IPS-20b (cell line): ENCODE results near the gene PDE11A.
"Not testable (repeated sequence)": the region's sequence is repeated elsewhere in the genome, so short reads cannot be mapped to it uniquely, and the experiment has no call there.

ENCODE experiments used
- H3K27ac ChIP-seq: one replicate; pipeline ENCODE4 v1.5.1; 2013; ENCODE audit warnings: low read length
- H3K27me3 ChIP-seq: 2 replicates; pipeline ENCODE4 v1.6.1; 2013; ENCODE audit warnings: mild to moderate bottlenecking, low read length, inconsistent platforms; ENCODE audit not compliant: insufficient read depth
- H3K36me3 ChIP-seq: 2 replicates; pipeline ENCODE4 v1.6.1; 2013; ENCODE audit warnings: low read depth, mild to moderate bottlenecking, inconsistent platforms, low read length, moderate library complexity; ENCODE audit not compliant: insufficient read depth
- H3K4me1 ChIP-seq: 2 replicates; pipeline ENCODE4 v1.6.1; 2013; ENCODE audit warnings: mild to moderate bottlenecking, control low read depth, inconsistent platforms, low read length, moderate library complexity; ENCODE audit not compliant: insufficient read depth
- H3K4me3 ChIP-seq: 2 replicates; pipeline ENCODE4 v1.5.1; 2013; ENCODE audit warnings: mild to moderate bottlenecking, low read length, inconsistent platforms
- H3K9ac ChIP-seq: 2 replicates; pipeline ENCODE4 v1.6.1; 2013; ENCODE audit warnings: low read depth, mild to moderate bottlenecking, inconsistent platforms, low read length, moderate library complexity
- H3K9me3 ChIP-seq: 2 replicates; pipeline ENCODE4 v1.6.1; 2013; ENCODE audit warnings: mild to moderate bottlenecking, low read depth, low read length, inconsistent platforms; ENCODE audit not compliant: insufficient read depth

PDE11A gene

GRCh38 chr2:178044836-178045235 lies 27.7 kb downstream of the PDE11A start:
- no peaks in the 10 kb centered on the region for H3K9me3 ChIP-seq
- no peaks in the 10 kb centered on the region for H3K27me3 ChIP-seq
- no peaks in the 10 kb centered on the region for H3K4me1 ChIP-seq
- H3K36me3 ChIP-seq, result no peaks in the 10 kb centered on the region
- H3K27ac ChIP-seq, result no peak overlapping the region
- no peak overlapping the region for H3K4me3 ChIP-seq
- no peak overlapping the region for H3K9ac ChIP-seq

GRCh38 chr2:178043266-178043665 lies 29.3 kb downstream of the PDE11A start:
- Histone ChIP-seq H3K9me3 (no peaks in the 10 kb centered on the region), H3K27me3 (no peaks in the 10 kb centered on the region), H3K36me3 (no peaks in the 10 kb centered on the region), H3K9ac (no peak overlapping the region), H3K4me1 (no peaks in the 10 kb centered on the region), H3K27ac (no peak overlapping the region), H3K4me3 (no peak overlapping the region)

DNA sequence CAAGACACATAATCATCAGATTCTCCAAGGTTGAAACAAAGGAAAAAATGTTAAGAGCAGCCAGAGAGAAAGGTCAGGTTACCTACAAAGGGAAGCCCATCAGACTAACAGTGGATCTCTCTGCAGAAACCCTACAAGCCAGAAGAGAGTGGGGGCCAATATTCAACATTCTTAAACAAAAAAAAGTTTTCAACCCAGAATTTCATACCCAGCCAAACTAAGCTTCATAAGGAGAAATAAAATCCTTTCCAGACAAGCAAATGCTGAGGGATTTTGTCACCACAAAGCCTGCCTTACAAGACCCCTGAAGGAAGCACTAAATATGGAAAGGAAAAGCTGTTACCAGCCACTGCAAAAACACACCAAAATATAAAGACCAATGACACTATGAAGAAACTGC lies 39.0 kb downstream of the PDE11A start:
- H3K27me3 ChIP-seq, H3K9ac ChIP-seq, H3K9me3 ChIP-seq, H3K36me3 ChIP-seq, H3K4me1 ChIP-seq, H3K27ac ChIP-seq, H3K4me3 ChIP-seq: not testable (repeated sequence)

DNA sequence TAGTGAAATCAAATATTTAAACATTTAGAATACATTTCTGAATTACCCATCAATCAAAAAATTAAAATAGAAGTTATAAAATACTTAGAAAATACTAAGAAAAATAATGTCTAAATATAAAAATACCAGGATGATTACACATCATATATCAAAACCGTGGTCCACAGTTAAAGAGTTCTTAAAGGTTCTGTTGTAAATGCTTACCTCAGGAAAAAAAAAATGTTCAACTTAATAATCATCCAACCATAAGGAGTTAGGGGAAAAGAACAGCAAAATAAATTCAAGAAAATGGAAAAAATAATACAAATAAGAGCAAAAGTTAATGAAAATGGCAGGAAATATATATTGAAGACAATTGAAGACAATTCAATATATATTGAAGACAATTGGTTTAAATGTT lies 43.2 kb downstream of the PDE11A start:
- Histone ChIP-seq H3K36me3 (no peaks in the 10 kb centered on the region), H3K9me3 (no peaks in the 10 kb centered on the region), H3K9ac (no peak overlapping the region), H3K27me3 (no peaks in the 10 kb centered on the region), H3K4me1 (no peaks in the 10 kb centered on the region), H3K4me3 (no peak overlapping the region), H3K27ac (no peak overlapping the region)

- Histone ChIP-seq H3K36me3 (no peaks in the 10 kb centered on the region), H3K9me3 (no peaks in the 10 kb centered on the region)
Observed at GRCh38 chr2:178025551-178026185, 46.9 kb downstream of the PDE11A start.

DNA sequence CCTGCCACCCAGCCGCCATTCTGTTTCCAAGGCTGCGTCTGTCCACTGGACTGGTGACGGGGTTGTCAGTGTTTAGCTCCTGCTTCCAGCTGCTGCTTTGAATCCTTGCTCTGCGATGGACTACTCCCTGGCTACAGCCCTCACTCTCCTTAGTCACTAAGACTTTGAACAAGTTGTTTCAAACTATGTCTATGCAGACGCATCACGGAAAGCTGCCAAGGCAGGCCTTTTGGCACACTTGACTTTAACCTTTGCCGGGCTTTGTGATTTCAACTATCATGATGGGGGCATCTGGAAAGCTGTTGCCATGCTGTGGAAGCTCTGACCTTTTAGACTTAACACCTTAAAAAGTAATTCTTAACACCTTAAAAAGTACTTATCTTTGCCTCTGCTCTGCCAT lies 54.4 kb downstream of the PDE11A start:
- H3K9ac ChIP-seq, result no peak overlapping the region
- no peaks in the 10 kb centered on the region for H3K4me1 ChIP-seq
- H3K9me3 ChIP-seq, result no peaks in the 10 kb centered on the region
- no peak overlapping the region for H3K27ac ChIP-seq
- H3K27me3 ChIP-seq, result no peaks in the 10 kb centered on the region
- no peak overlapping the region for H3K4me3 ChIP-seq
- H3K36me3 ChIP-seq, result no peaks in the 10 kb centered on the region

More at GRCh38 chr2:178025551-178026185, 46.9 kb downstream of the PDE11A start:
- Histone ChIP-seq H3K4me3 (no peak overlapping the region), H3K9ac (no peak overlapping the region), H3K27me3 (no peaks in the 10 kb centered on the region), H3K4me1 (no peaks in the 10 kb centered on the region), H3K27ac (no peak overlapping the region)

- Histone ChIP-seq H3K4me1 (no peaks in the 10 kb centered on the region), H3K9me3 (no peaks in the 10 kb centered on the region), H3K27ac (no peak overlapping the region), H3K4me3 (no peak overlapping the region), H3K36me3 (no peaks in the 10 kb centered on the region), H3K27me3 (no peaks in the 10 kb centered on the region), H3K9ac (no peak overlapping the region)
Observed at GRCh38 chr2:178016612-178017011, 56.0 kb downstream of the PDE11A start.

DNA sequence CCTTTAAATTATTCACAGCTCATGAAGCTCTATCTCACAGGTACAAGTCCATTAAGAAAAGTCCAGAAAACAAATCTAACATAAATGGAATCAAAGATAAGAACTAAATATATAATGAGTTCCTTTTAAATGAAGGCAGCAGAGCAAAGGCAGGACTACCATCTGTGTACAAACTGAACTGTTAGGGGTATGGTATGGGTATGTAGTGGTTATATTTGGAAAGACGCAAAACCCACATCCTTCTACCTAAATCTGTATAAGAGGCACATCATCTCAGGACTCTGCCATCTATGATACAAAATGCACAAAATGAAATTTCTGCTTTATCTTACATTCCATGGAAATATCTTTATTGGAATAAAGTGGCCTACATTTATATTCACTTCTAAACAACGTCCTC lies 59.9 kb downstream of the PDE11A start:
- Histone ChIP-seq H3K9me3 (no peaks in the 10 kb centered on the region), H3K36me3 (no peaks in the 10 kb centered on the region), H3K9ac (no peak overlapping the region), H3K4me1 (no peaks in the 10 kb centered on the region), H3K27ac (no peak overlapping the region), H3K4me3 (no peak overlapping the region), H3K27me3 (no peaks in the 10 kb centered on the region)

DNA sequence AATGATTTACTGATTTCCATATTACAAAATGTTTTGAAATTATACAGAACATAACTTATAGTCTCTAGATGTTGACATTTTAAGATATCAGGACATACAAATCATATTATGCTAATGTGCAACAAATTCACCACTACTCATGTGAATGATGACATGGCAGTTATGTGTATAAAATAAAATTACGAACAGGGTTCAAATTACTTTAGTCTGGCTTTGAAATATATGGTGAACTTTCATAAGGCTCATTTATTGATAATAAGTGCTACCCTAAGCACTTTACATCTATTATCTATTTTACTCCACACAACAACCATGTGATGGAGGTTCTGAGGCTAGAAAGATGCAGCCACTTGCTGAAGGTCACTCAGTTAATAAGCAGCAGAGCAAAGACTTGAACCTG lies 62.8 kb downstream of the PDE11A start:
- Histone ChIP-seq H3K27ac (no peak overlapping the region), H3K9ac (no peak overlapping the region), H3K4me3 (no peak overlapping the region), H3K9me3 (no peaks in the 10 kb centered on the region), H3K4me1 (peaks cover 4% of the 10 kb centered on the region; the same call in 1 of the 2 replicates), H3K36me3 (no peaks in the 10 kb centered on the region), H3K27me3 (no peaks in the 10 kb centered on the region)

DNA sequence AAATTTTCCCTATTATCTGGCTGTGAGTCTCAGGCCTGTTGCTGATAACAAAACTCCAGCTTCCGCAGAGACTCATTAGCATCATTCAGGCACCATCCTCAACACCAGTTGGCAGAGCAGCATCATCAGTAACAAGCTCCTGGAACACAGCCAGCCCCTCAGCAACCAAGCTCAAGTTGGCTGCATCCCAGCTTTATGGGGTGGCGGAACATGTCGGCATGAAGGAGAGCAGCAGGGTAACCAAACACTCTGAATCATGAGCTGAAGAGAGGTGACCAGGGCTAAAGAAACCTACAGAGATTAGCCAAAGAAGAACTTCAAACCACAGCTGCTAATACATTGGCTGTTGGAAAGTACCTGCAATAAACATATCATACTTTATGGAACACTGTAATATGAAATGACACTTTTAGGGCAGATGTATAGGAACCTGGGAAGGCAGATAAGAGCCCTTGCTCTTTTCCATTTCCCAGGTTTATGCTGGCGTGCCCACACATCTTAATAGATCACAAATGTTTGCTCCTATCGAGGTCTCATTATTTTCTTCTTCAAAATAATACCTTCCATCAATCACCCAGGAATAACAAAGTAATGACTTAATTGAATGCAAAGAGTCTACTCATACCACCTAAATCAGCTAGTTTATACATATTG lies 63.8 kb downstream of the PDE11A start:
- H3K4me3 ChIP-seq, result no peak overlapping the region
- no peaks in the 10 kb centered on the region for H3K9me3 ChIP-seq
- H3K4me1 ChIP-seq, result peaks cover 4% of the 10 kb centered on the region; the same call in 1 of the 2 replicates
- no peak overlapping the region for H3K27ac ChIP-seq
- H3K27me3 ChIP-seq, result no peaks in the 10 kb centered on the region
- H3K36me3 ChIP-seq, result no peaks in the 10 kb centered on the region
- H3K9ac ChIP-seq, result no peak overlapping the region

GRCh38 chr2:178006710-178007109 lies 65.9 kb downstream of the PDE11A start:
- Histone ChIP-seq H3K27ac (no peak overlapping the region), H3K9me3 (no peaks in the 10 kb centered on the region), H3K27me3 (no peaks in the 10 kb centered on the region), H3K4me1 (peaks cover 4% of the 10 kb centered on the region; the same call in 1 of the 2 replicates), H3K9ac (no peak overlapping the region), H3K36me3 (no peaks in the 10 kb centered on the region), H3K4me3 (no peak overlapping the region)

DNA sequence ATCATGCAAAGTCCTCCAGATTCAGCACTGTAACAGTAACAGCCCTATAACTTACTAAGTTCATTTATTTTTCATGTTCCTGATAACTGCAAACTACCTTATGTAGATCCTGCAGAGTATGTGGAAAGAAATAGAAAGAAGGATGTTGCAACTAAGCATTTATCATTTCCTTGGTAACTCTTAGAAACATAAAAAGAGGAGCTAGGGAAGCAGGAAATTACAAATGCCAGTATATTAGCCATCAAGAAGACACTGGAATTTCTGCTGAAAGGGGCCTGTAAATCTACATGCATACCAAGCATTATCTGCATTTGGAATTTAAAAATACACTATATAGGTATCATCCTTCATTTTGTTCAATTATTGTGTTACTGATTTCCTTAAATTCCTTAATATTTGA lies 66.8 kb downstream of the PDE11A start:
- no peak overlapping the region for H3K4me3 ChIP-seq
- no peaks in the 10 kb centered on the region for H3K9me3 ChIP-seq
- peaks cover 4% of the 10 kb centered on the region; the same call in 1 of the 2 replicates for H3K4me1 ChIP-seq
- no peaks in the 10 kb centered on the region for H3K27me3 ChIP-seq
- no peaks in the 10 kb centered on the region for H3K36me3 ChIP-seq
- H3K27ac ChIP-seq, result no peak overlapping the region
- no peak overlapping the region for H3K9ac ChIP-seq
